Caco-2 (cell line): ENCODE data around the gene FLAD1. TPM values are rescaled to one million over a fixed set of nuclear protein-coding genes. Genes with fewer than 3 reads are reported as not detected.

Experiments
- BruUV-seq: library from RNA; stranded (reverse); fragments of 400-500 nt; replicated peaks from 2 replicates; lab custom pipeline; 2021; lab: Mats Ljungman, UMichigan
- CTCF ChIA-PET: fragments of 300-600 bp; sonication (Branson Sonifier 250); formaldehyde crosslinking; loops from one replicate; lab custom pipeline; 2022; ENCODE audit warnings: antibody characterized with exemption; lab: Charles Lee
- POLR2A ChIA-PET: fragments of 300-600 bp; sonication (Branson Sonifier 250); formaldehyde crosslinking; loops from one replicate; lab custom pipeline; 2022; ENCODE audit warnings: antibody characterized with exemption; lab: Charles Lee
- DNase-seq, 2 experiments: peaks; one replicate each; pipeline versions ENCODE4 v3.0.0 to v3.0.0-alpha.2; 2020 to 2022
- H3K27me3 ChIP-seq: replicated peaks from 2 replicates; pipeline ENCODE4 v1.6.0; 2011; ENCODE audit warnings: low read length; ENCODE audit not compliant: control insufficient read depth, insufficient read depth
- H3K36me3 ChIP-seq: 2 replicates; pipeline ENCODE4 v1.5.1; 2011; ENCODE audit warnings: low read length; ENCODE audit not compliant: control insufficient read depth, insufficient read depth
- H3K4me1 ChIP-seq: fragments of 250-450 bp; sonication (Bioruptor Pico); 2 replicates; pipeline ENCODE4 v1.5.1; 2020; ENCODE audit warnings: mild to moderate bottlenecking
- H3K4me3 ChIP-seq: 2 replicates; pipeline ENCODE4 v1.5.1; 2011; ENCODE audit warnings: low read depth, mild to moderate bottlenecking, control low read depth, low read length
- H3K9me3 ChIP-seq: fragments of 250-450 bp; sonication (Bioruptor Pico); 2 replicates; pipeline ENCODE4 v1.5.1; 2020; ENCODE audit warnings: mild to moderate bottlenecking, moderate library complexity
- H3K27ac Mint-ChIP-seq: one replicate; pipeline ENCODE4 v1.8.0; 2022; ENCODE audit warnings: mixed read lengths; ENCODE audit not compliant: unreplicated experiment
- H3K27me3 Mint-ChIP-seq: one replicate; pipeline ENCODE4 v1.8.0; 2022; ENCODE audit warnings: mixed read lengths; ENCODE audit not compliant: insufficient read depth, unreplicated experiment
- H3K36me3 Mint-ChIP-seq: one replicate; pipeline ENCODE4 v1.8.0; 2022; ENCODE audit warnings: mild to moderate bottlenecking, mixed read lengths; ENCODE audit not compliant: insufficient read depth, unreplicated experiment
- H3K4me1 Mint-ChIP-seq: one replicate; pipeline ENCODE4 v1.8.0; 2022; ENCODE audit warnings: low read depth, mixed read lengths; ENCODE audit not compliant: unreplicated experiment
- H3K4me3 Mint-ChIP-seq: one replicate; pipeline ENCODE4 v1.8.0; 2022; ENCODE audit warnings: mild to moderate bottlenecking, moderate library complexity, mixed read lengths; ENCODE audit not compliant: unreplicated experiment
- H3K9me3 Mint-ChIP-seq: one replicate; pipeline ENCODE4 v1.8.0; 2022; ENCODE audit warnings: mixed read lengths; ENCODE audit not compliant: unreplicated experiment
- intact Hi-C: fragments of 100-400 bp; cut with micrococcal nuclease; formaldehyde crosslinking; loops from one replicate; pipeline ENCODE4 v1.10.0; 2022; ENCODE audit not compliant: unreplicated experiment
- total RNA-seq: library from RNA; stranded (reverse); gene quantifications from 2 replicates; pipeline ENCODE4 v1.2.3, GENCODE V29; 2022
- TF ChIP-seq, protein P1 (sequence below), 2 experiments: fragments of 200-600 bp in 1 of 2; IDR thresholded peaks; 1 replicate in 1 of 2; 2 replicates in 1 of 2; pipeline versions ENCODE4 v1.5.1 to v1.8.0; 2011 to 2022; ENCODE audit warnings: antibody characterized with exemption in 1 of 2, control low read depth in 1 of 2, inconsistent platforms in 1 of 2, low read depth in 1 of 2, low read length in 1 of 2, mild to moderate bottlenecking in 1 of 2, moderate library complexity in 1 of 2; ENCODE audit not compliant: insufficient read depth in 1 of 2, severe bottlenecking in 1 of 2, unreplicated experiment in 1 of 2

The FLAD1 gene
- total RNA-seq, 1 experiment from 2014 or later = 51.3 TPM

DNA sequence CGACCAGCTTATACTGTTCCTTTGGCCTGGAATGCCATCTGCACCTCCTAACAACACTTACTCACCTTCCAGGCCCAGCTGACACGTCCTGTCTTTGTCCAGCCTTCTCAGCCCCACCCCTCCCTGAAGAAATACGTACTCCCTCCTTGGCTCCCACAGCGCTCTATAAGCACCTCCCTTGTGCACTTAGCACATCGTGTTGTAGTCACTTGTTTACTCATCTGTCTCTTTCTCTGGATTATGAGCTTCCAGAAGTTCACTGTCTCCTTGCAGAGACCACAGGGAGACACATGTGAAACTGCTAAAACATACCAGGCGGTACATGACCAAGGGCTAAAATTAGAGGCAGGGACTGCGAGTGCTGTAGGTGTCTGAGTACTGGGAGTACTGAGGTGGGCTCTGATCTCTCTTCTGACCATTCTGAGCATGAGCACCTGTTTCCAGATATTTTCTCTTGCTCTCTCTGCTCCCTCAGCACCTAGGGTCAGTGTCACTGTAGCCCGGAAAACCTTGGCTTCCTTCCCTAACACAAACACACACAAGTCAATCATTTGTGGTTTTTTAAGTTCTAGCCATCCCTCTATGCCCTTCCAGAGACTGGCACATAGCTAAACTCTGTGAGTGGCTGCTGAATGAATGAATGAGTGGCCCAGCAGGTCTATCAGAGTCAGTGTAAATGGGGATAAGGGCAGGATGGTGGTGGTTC is 55.6 kb downstream of the FLAD1 start:
- intact Hi-C loops = no loop called here
- no peak overlapping the region for H3K27ac Mint-ChIP-seq
- BruUV-seq = no TSS peak
- H3K27me3 Mint-ChIP-seq = peaks cover 4% of the 10 kb centered on the region
- H3K4me1 Mint-ChIP-seq = peaks cover 14% of the 10 kb centered on the region
- H3K9me3 Mint-ChIP-seq = no peaks in the 10 kb centered on the region
- TF ChIP-seq, protein P1, sequence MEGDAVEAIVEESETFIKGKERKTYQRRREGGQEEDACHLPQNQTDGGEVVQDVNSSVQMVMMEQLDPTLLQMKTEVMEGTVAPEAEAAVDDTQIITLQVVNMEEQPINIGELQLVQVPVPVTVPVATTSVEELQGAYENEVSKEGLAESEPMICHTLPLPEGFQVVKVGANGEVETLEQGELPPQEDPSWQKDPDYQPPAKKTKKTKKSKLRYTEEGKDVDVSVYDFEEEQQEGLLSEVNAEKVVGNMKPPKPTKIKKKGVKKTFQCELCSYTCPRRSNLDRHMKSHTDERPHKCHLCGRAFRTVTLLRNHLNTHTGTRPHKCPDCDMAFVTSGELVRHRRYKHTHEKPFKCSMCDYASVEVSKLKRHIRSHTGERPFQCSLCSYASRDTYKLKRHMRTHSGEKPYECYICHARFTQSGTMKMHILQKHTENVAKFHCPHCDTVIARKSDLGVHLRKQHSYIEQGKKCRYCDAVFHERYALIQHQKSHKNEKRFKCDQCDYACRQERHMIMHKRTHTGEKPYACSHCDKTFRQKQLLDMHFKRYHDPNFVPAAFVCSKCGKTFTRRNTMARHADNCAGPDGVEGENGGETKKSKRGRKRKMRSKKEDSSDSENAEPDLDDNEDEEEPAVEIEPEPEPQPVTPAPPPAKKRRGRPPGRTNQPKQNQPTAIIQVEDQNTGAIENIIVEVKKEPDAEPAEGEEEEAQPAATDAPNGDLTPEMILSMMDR (IDR thresholded peaks at IDR 0.05; ENCODE audit: insufficient read depth in 1 of 2, low read depth in 1 of 2, low read length in 1 of 2, severe bottlenecking in 1 of 2, unreplicated experiment in 1 of 2) = no peak
- ChIA-PET POLR2A (no interaction called here), CTCF (interaction anchor here (0.6 to 2.4 kb wide), 5 partner anchors 12 to 105 kb away, joined by 3 to 6 read pairs (median 4); partner anchors contain the start of gene ADAM15)
- H3K36me3 Mint-ChIP-seq = no peaks in the 10 kb centered on the region
- H3K4me3 ChIP-seq = no peak overlapping the region
- no peak overlapping the region for H3K4me3 Mint-ChIP-seq
- no peaks in the 10 kb centered on the region for H3K36me3 ChIP-seq
- no peaks in the 10 kb centered on the region for H3K27me3 ChIP-seq
- DNase-seq = no peak
- H3K9me3 ChIP-seq = no peaks in the 10 kb centered on the region
- peaks cover 8% of the 10 kb centered on the region; the same call in 1 of the 2 replicates for H3K4me1 ChIP-seq

DNA sequence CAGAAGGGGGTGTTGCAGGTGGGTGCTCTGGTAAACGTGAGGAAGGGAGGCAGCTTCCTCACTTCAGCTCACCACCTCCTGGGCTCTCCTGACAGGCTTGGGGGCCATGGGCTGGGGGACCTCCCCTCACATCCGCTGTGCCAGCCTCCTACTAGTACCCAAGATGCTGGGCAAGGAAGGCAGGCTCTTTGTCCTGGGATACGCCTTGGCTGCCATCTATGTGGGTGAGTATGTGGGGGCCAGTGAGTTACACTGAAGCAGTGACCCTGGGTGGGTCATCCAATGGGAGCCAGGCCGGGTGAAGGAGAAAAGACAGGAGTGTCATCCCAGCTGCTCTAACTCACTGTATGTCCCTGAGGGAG is 56.1 kb downstream of the FLAD1 start:
- Histone ChIP-seq H3K36me3 (no peaks in the 10 kb centered on the region), H3K27me3 (no peaks in the 10 kb centered on the region), H3K4me1 (peaks cover 10% of the 10 kb centered on the region; the same call in 1 of the 2 replicates), H3K4me3 (no peak overlapping the region), H3K9me3 (no peaks in the 10 kb centered on the region)
- H3K9me3 Mint-ChIP-seq = no peaks in the 10 kb centered on the region
- no peak overlapping the region for H3K27ac Mint-ChIP-seq
- ChIA-PET POLR2A (no interaction called here), CTCF (interaction anchor here (0.6 to 2.4 kb wide), 6 partner anchors 9 to 155 kb away, joined by 3 to 6 read pairs (median 5); partner anchors contain the start of gene ADAM15)
- no peak for DNase-seq
- TF ChIP-seq, protein P1 (IDR thresholded peaks at IDR 0.05; ENCODE audit: insufficient read depth in 1 of 2, low read depth in 1 of 2, low read length in 1 of 2, severe bottlenecking in 1 of 2, unreplicated experiment in 1 of 2) = no peak
- no peak overlapping the region for H3K4me3 Mint-ChIP-seq
- H3K4me1 Mint-ChIP-seq = peaks cover 17% of the 10 kb centered on the region
- H3K27me3 Mint-ChIP-seq = peaks cover 4% of the 10 kb centered on the region
- H3K36me3 Mint-ChIP-seq = no peaks in the 10 kb centered on the region
- intact Hi-C loops = no loop called here
- no TSS peak for BruUV-seq

DNA sequence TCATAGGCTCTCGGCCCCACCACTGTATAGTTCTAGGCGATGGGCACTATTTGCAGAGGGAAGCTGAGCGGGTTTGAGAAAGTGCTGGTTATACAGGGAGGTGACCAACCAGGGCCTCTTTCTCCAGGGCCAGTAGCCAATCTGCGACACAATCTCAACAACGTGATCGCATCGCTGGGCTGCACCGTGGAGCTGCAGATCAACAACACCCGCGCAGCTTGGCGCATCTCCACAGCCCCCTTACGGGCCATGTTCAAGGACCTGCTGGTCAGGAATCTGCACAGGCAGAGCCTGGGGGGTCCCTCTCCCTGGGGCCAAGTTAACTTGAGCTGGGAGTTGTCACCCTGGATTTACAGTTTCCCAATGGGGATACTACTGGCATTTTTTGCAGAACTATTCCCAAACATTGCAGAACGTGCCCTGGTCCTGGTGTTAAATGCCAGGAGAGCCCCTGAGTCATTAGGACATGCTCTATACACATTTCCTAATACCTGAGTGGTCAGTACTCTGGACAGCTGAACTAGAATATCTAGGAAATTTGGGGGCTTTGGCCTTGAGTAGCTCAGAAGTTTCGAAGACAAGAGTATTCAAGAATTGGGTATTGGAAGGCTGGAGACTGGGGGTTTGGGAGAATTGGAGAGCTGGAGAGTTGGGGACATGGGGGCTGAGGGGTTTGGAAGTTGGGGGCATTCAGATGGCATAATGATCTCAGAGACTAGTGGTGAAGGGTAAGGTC is 57.4 kb downstream of the FLAD1 start:
- no peaks in the 10 kb centered on the region for H3K27me3 Mint-ChIP-seq
- POLR2A ChIA-PET = no interaction called here
- CTCF ChIA-PET = interaction anchor here (0.7 to 2.0 kb wide), 5 partner anchors 10 to 133 kb away, joined by 3 to 6 read pairs (median 4); partner anchors contain the start of gene KRTCAP2
- Histone ChIP-seq H3K36me3 (no peaks in the 10 kb centered on the region), H3K4me3 (no peak overlapping the region), H3K4me1 (peaks cover 10% of the 10 kb centered on the region; the same call in 1 of the 2 replicates), H3K9me3 (no peaks in the 10 kb centered on the region), H3K27me3 (no peaks in the 10 kb centered on the region)
- TF ChIP-seq, protein P1 (IDR thresholded peaks at IDR 0.05; ENCODE audit: insufficient read depth in 1 of 2, low read depth in 1 of 2, low read length in 1 of 2, severe bottlenecking in 1 of 2, unreplicated experiment in 1 of 2) = no peak
- H3K9me3 Mint-ChIP-seq = no peaks in the 10 kb centered on the region
- no peaks in the 10 kb centered on the region for H3K36me3 Mint-ChIP-seq
- peaks cover 17% of the 10 kb centered on the region for H3K4me1 Mint-ChIP-seq
- intact Hi-C loops = no loop called here
- DNase-seq = no peak
- no TSS peak for BruUV-seq
- H3K27ac Mint-ChIP-seq = no peak overlapping the region
- H3K4me3 Mint-ChIP-seq = no peak overlapping the region
